Testis (tissue), 3 donors: ENCODE results near the gene PCDHGA1. TPM values are rescaled to one million over a fixed set of nuclear protein-coding genes. Genes with fewer than 3 reads are reported as not detected.

Experiments
- DNase-seq: peaks from one replicate; pipeline ENCODE4 v3.0.0-alpha.2; 2019
- H3K27ac ChIP-seq, 2 donors: fragments of 200-600 bp; sonication (generic); one replicate each; pipeline ENCODE4 v1.5.1; 2019
- H3K27me3 ChIP-seq: fragments of 200-600 bp; sonication (generic); one replicate; pipeline ENCODE4 v1.5.1; 2019
- H3K36me3 ChIP-seq: fragments of 200-600 bp; sonication (generic); one replicate; pipeline ENCODE4 v1.5.1; 2017; ENCODE audit warnings: low read depth; ENCODE audit errors: missing control alignments
- H3K4me1 ChIP-seq: fragments of 200-600 bp; sonication (generic); one replicate; pipeline ENCODE4 v1.5.1; 2019
- H3K4me3 ChIP-seq, 2 donors: fragments of 200-600 bp; sonication (generic); one replicate each; pipeline ENCODE4 v1.5.1; 2017 to 2019
- H3K9me3 ChIP-seq: fragments of 200-600 bp; sonication (generic); one replicate; pipeline ENCODE4 v1.5.1; 2017
- POLR2A ChIP-seq: fragments of 450-650 bp; IDR thresholded peaks from one replicate; pipeline ENCODE4 v1.6.1; 2017; ENCODE audit warnings: antibody characterized with exemption, mild to moderate bottlenecking, moderate library complexity
- WGBS, 2 donors: methylation state at CpG; one replicate each; pipeline ENCODE4 v1.1.5; 2018; 5-methylcytosine and 5-hydroxymethylcytosine counted together
- intact Hi-C: fragments of 100-400 bp; cut with DNase I; formaldehyde crosslinking; loops from one replicate; pipeline ENCODE4 v1.15.1; 2023; ENCODE audit warnings: low total_unique reads
- polyA plus RNA-seq: library from polyadenylated mRNA; stranded (reverse); fragments of 350-450 nt; fragmentation: Illumina TruSeq; extraction: RNeasy Lipid Tissue Mini Kit (QIAGEN cat#74804); gene quantifications from one replicate; pipeline ENCODE4 v1.2.3, GENCODE V29; 2014; ENCODE audit warnings: low read depth, low replicate concordance; ENCODE audit not compliant: insufficient read depth
- total RNA-seq, 2 donors: library from RNA; depleted of rRNA; stranded (reverse); fragments of >200 nt; gene quantifications; one replicate each; pipeline ENCODE4 v1.2.3, GENCODE V29; 2016
- TF ChIP-seq, protein P1 (sequence below), 3 experiments: fragments of 450-650 bp in 2 of 3; fragments of 200-600 bp in 1 of 3; sonication (generic) in 1 of 3; IDR thresholded peaks; one replicate each; pipeline ENCODE4 v1.5.1; 2016 to 2019; ENCODE audit warnings: antibody characterized with exemption in 3 of 3, mild to moderate bottlenecking in 2 of 3, moderate library complexity in 1 of 3

PCDHGA1 gene
- total and polyA plus RNA-seq, 3 donors from 2014 or later = 1.6 to 13.1 (median 8.7) TPM

DNA sequence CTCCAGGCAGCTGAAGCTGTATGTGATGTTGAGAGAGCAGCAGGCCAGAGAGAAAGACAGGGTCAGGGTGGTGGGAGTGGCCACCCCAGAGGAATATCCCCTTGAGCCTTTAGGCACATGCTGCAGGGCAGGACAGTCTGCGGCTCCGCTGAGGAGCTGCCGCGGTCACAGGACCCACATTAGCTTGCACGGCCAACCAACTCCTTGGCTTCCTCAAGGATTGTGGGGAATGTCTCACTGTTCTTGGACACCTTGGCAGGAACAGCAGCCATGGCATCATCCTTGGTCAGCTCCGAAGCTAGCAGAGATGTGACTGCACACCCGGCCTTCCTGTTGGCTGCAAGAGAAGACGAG, 186.3 kb downstream of the PCDHGA1 start:
- H3K9me3 ChIP-seq = no peaks in the 10 kb centered on the region
- 65 to 74% methylated on average over 4 to 8 of the region's 8 CpGs for WGBS, 2 donors
- intact Hi-C loops = no loop called here
- no peaks in the 10 kb centered on the region for H3K27me3 ChIP-seq
- no peak overlapping the region for H3K4me3 ChIP-seq
- H3K36me3 ChIP-seq = no peaks in the 10 kb centered on the region
- TF ChIP-seq, protein P1, sequence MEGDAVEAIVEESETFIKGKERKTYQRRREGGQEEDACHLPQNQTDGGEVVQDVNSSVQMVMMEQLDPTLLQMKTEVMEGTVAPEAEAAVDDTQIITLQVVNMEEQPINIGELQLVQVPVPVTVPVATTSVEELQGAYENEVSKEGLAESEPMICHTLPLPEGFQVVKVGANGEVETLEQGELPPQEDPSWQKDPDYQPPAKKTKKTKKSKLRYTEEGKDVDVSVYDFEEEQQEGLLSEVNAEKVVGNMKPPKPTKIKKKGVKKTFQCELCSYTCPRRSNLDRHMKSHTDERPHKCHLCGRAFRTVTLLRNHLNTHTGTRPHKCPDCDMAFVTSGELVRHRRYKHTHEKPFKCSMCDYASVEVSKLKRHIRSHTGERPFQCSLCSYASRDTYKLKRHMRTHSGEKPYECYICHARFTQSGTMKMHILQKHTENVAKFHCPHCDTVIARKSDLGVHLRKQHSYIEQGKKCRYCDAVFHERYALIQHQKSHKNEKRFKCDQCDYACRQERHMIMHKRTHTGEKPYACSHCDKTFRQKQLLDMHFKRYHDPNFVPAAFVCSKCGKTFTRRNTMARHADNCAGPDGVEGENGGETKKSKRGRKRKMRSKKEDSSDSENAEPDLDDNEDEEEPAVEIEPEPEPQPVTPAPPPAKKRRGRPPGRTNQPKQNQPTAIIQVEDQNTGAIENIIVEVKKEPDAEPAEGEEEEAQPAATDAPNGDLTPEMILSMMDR (IDR thresholded peaks at IDR 0.05) = no peak
- no peak for TF ChIP-seq POLR2A
- H3K4me1 ChIP-seq = peaks cover 24% of the 10 kb centered on the region
- no peak overlapping the region for H3K27ac ChIP-seq
- DNase-seq = no peak

DNA sequence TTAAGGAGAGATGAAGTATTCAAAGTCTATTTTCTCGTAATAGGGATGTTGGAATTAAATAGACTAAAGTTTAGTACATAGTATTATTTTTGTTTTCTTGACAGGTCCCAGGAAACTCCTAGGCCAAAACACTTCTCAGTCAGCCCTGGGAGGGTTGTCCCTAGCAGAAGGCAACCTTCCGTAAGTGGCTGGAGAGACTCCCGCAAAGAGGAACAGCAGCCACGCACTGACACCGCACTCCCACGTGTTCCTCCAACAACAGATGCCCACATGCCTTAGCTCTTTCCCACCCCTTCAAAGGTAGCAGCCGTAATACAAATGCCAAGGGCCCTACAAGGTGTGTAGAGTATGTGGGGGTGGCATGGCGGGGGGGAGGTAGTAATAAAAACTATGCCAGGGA, 187.0 kb downstream of the PCDHGA1 start:
- intact Hi-C loops = no loop called here
- H3K4me1 ChIP-seq = peaks cover 25% of the 10 kb centered on the region
- 76 to 81% methylated on average over 8 of the region's 8 CpGs for whole genome bisulfite sequencing, 2 donors
- TF ChIP-seq, protein P1 (IDR thresholded peaks at IDR 0.05) = no peak
- no peak for TF ChIP-seq POLR2A
- no peaks in the 10 kb centered on the region for H3K9me3 ChIP-seq
- H3K4me3 ChIP-seq = no peak overlapping the region
- H3K36me3 ChIP-seq = no peaks in the 10 kb centered on the region
- DNase-seq = no peak
- no peak overlapping the region for H3K27ac ChIP-seq
- no peaks in the 10 kb centered on the region for H3K27me3 ChIP-seq

DNA sequence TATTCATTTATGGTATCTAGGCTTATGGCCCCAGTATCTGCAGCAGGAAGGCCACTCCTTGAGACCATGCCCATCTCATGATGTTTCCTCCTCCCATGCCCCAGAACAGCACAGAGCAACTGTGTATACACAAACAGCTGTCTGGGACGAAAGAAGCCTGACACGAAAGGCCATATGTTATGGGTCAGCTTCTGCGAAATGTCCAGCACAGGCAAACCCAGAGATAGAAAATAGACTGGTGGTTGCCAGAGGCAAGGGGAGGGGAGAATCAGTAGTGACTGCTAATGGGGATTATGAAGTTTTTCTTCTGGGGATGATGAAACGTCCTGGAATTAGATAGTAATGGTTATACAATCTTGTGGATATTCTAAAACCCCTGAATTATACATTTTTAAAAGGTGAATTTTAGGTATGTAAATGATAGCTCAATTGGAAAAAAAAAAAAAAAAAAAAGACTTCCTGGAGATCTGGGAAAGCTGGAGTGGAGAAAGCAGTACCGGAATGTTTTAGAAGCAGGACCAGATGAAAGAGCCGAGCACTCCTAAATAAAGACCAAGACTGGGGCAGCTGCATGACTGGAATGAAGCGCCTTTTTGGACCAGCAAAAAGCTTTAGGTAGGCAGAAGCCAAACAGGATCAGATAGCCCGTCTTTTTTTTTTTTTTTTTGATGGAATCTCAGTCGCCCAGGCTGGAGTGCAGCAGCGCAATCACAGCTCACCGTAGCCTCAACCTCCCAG, 187.7 kb downstream of the PCDHGA1 start:
- peaks cover 25% of the 10 kb centered on the region for H3K4me1 ChIP-seq
- intact Hi-C loops = no loop called here
- H3K9me3 ChIP-seq = no peaks in the 10 kb centered on the region
- no peak for DNase-seq
- no peaks in the 10 kb centered on the region for H3K27me3 ChIP-seq
- TF ChIP-seq POLR2A = no peak
- TF ChIP-seq, protein P1 (IDR thresholded peaks at IDR 0.05) = no peak
- H3K36me3 ChIP-seq = no peaks in the 10 kb centered on the region
- no peak overlapping the region for H3K4me3 ChIP-seq
- no peak overlapping the region for H3K27ac ChIP-seq
- 85 to 88% methylated on average over 11 of the region's 11 CpGs for WGBS, 2 donors

DNA sequence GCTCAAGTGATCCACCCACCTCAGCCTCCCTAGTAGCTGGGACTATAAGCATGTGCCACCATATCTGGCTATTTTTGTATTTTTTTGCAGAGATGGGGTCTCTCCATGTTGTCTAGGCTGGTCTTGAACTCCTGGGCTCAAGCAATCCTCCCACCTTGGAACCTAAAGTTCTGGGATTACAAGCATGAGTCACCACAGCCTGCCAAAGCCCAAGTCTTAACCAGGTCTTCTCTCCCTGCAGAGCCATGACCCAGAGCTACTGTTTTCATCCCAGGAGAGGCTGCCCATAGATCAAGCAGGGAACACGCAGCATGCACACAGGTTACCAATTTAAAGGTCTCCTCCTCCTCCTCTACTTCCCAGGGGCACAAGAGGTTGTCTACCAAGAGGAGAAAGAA, 188.3 kb downstream of the PCDHGA1 start:
- H3K27me3 ChIP-seq = no peaks in the 10 kb centered on the region
- no peaks in the 10 kb centered on the region for H3K36me3 ChIP-seq
- H3K9me3 ChIP-seq = no peaks in the 10 kb centered on the region
- H3K4me3 ChIP-seq = no peak overlapping the region
- no peak overlapping the region for H3K27ac ChIP-seq
- 91 to 93% methylated on average over 1 of the region's 1 CpG for WGBS, 2 donors
- peaks cover 25% of the 10 kb centered on the region for H3K4me1 ChIP-seq
- DNase-seq = no peak
- no peak for TF ChIP-seq POLR2A
- TF ChIP-seq, protein P1 (IDR thresholded peaks at IDR 0.05) = no peak
- intact Hi-C loops = no loop called here
